H9 (cell line): ENCODE results near the gene BCAS3. TPM values are rescaled to one million over a fixed set of nuclear protein-coding genes. Genes with fewer than 3 reads are reported as not detected.

ENCODE experiments used
- DNase-seq: peaks from one replicate; pipeline ENCODE4 v3.0.0-alpha.2; 2017
- H2AFZ ChIP-seq: one replicate; pipeline ENCODE4 v1.6.1; 2013; ENCODE audit warnings: mild to moderate bottlenecking, low read length, control low read depth, moderate library complexity
- H2AK5ac ChIP-seq: 2 replicates; pipeline ENCODE4 v1.6.1; 2013; ENCODE audit warnings: low read length, control low read depth, mixed read lengths; ENCODE audit not compliant: insufficient read length
- H2BK120ac ChIP-seq: one replicate; pipeline ENCODE4 v1.6.1; 2013; ENCODE audit warnings: low read depth, mild to moderate bottlenecking, low read length, control low read depth, inconsistent platforms; ENCODE audit not compliant: poor library complexity, severe bottlenecking
- H2BK12ac ChIP-seq: 2 replicates; pipeline ENCODE4 v1.6.1; 2013; ENCODE audit warnings: low read length, control low read depth, mixed read lengths, low read depth; ENCODE audit not compliant: insufficient read length
- H2BK15ac ChIP-seq: 2 replicates; pipeline ENCODE4 v1.6.1; 2013; ENCODE audit warnings: low read depth, low read length, control low read depth
- H2BK20ac ChIP-seq: one replicate; pipeline ENCODE4 v1.6.1; 2013; ENCODE audit warnings: low read depth, mild to moderate bottlenecking, low read length, control low read depth, inconsistent platforms; ENCODE audit not compliant: poor library complexity, severe bottlenecking
- H2BK5ac ChIP-seq: 2 replicates; pipeline ENCODE4 v1.6.1; 2013; ENCODE audit warnings: low read length, control low read depth, mixed read lengths; ENCODE audit not compliant: insufficient read length
- H3K14ac ChIP-seq: 2 replicates; pipeline ENCODE4 v1.6.1; 2013; ENCODE audit warnings: low read length, control low read depth; ENCODE audit not compliant: insufficient read depth
- H3K18ac ChIP-seq: 2 replicates; pipeline ENCODE4 v1.6.1; 2013; ENCODE audit warnings: low read depth, mild to moderate bottlenecking, mixed read lengths, low read length, control low read depth; ENCODE audit not compliant: insufficient read length
- H3K23ac ChIP-seq: 2 replicates; pipeline ENCODE4 v1.6.1; 2013; ENCODE audit warnings: low read length, control low read depth, mixed read lengths, low read depth; ENCODE audit not compliant: insufficient read length
- H3K23me2 ChIP-seq: 2 replicates; pipeline ENCODE4 v1.6.1; 2013; ENCODE audit warnings: low read depth, mild to moderate bottlenecking, mixed read lengths, low read length, control low read depth; ENCODE audit not compliant: insufficient read length, poor library complexity, severe bottlenecking
- H3K27ac ChIP-seq: 2 replicates; pipeline ENCODE4 v1.5.1; 2013; ENCODE audit warnings: low read length, control low read depth, mixed read lengths, low read depth; ENCODE audit not compliant: insufficient read length
- H3K27me3 ChIP-seq: 2 replicates; pipeline ENCODE4 v1.6.1; 2013; ENCODE audit warnings: low read length, control low read depth, inconsistent platforms; ENCODE audit not compliant: insufficient read depth
- H3K4ac ChIP-seq: 2 replicates; pipeline ENCODE4 v1.6.1; 2013; ENCODE audit warnings: low read depth, mild to moderate bottlenecking, control low read depth, inconsistent platforms, low read length, moderate library complexity
- H3K4me1 ChIP-seq: 2 replicates; pipeline ENCODE4 v1.6.1; 2013; ENCODE audit warnings: low read length, control low read depth, inconsistent platforms; ENCODE audit not compliant: insufficient read depth
- H3K4me2 ChIP-seq: 2 replicates; pipeline ENCODE4 v1.6.1; 2013; ENCODE audit warnings: low read length, control low read depth, mixed read lengths; ENCODE audit not compliant: insufficient read length, insufficient read depth
- H3K56ac ChIP-seq: 2 replicates; pipeline ENCODE4 v1.6.1; 2013; ENCODE audit warnings: low read depth, mild to moderate bottlenecking, mixed read lengths, low read length, control low read depth; ENCODE audit not compliant: insufficient read length
- H3K79me1 ChIP-seq: 2 replicates; pipeline ENCODE4 v1.6.1; 2013; ENCODE audit warnings: low read depth, mild to moderate bottlenecking, moderate library complexity, low read length, control low read depth, inconsistent platforms; ENCODE audit not compliant: insufficient read depth, poor library complexity, severe bottlenecking
- H3K79me2 ChIP-seq: 2 replicates; pipeline ENCODE4 v1.6.1; 2013; ENCODE audit warnings: low read length, control low read depth, inconsistent platforms; ENCODE audit not compliant: insufficient read depth
- H3K9ac ChIP-seq: 2 replicates; pipeline ENCODE4 v1.6.1; 2013; ENCODE audit warnings: low read length, control low read depth, mixed read lengths; ENCODE audit not compliant: insufficient read length; ENCODE audit errors: extremely low read depth
- H3K9me3 ChIP-seq: one replicate; pipeline ENCODE4 v1.6.1; 2013; ENCODE audit warnings: low read depth, low read length, inconsistent platforms; ENCODE audit not compliant: control insufficient read depth
- H3T11ph ChIP-seq: one replicate; pipeline ENCODE4 v1.6.1; 2013; ENCODE audit warnings: mild to moderate bottlenecking, low read length, control low read depth, inconsistent platforms
- H4K20me1 ChIP-seq: one replicate; pipeline ENCODE4 v1.6.1; 2013; ENCODE audit not compliant: control insufficient read depth, insufficient read length, insufficient read depth
- H4K5ac ChIP-seq: 2 replicates; pipeline ENCODE4 v1.6.1; 2013; ENCODE audit warnings: low read depth, mild to moderate bottlenecking, mixed read lengths, low read length, control low read depth; ENCODE audit not compliant: insufficient read length
- H4K8ac ChIP-seq: replicated peaks from 2 replicates; pipeline ENCODE4 v1.6.1; 2013; ENCODE audit warnings: low read length, control low read depth, mixed read lengths, low read depth; ENCODE audit not compliant: insufficient read length
- H4K91ac ChIP-seq: 2 replicates; pipeline ENCODE4 v1.6.1; 2013; ENCODE audit warnings: low read depth, mild to moderate bottlenecking, moderate library complexity, mixed read lengths, low read length, control low read depth; ENCODE audit not compliant: insufficient read length
- H3K27ac Mint-ChIP-seq, 3 experiments: 2 replicates in 2 of 3; 3 replicates in 1 of 3; pipeline ENCODE4 v1.8.0; 2020 to 2021; ENCODE audit warnings: mixed read lengths in 3 of 3, mild to moderate bottlenecking in 1 of 3, moderate library complexity in 1 of 3
- H3K27me3 Mint-ChIP-seq: 2 replicates; pipeline ENCODE4 v1.8.0; 2021; ENCODE audit warnings: low read depth, mild to moderate bottlenecking, moderate library complexity, mixed read lengths
- H3K36me3 Mint-ChIP-seq, 3 experiments: 2 replicates in 2 of 3; 3 replicates in 1 of 3; pipeline ENCODE4 v1.8.0; 2020 to 2021; ENCODE audit warnings: low read depth in 3 of 3, mixed read lengths in 3 of 3; ENCODE audit not compliant: insufficient read depth in 1 of 3
- H3K4me1 Mint-ChIP-seq, 2 experiments: 2 replicates each; pipeline ENCODE4 v1.8.0; 2020; ENCODE audit warnings: mixed read lengths in 2 of 2
- H3K4me3 Mint-ChIP-seq, 2 experiments: 2 replicates in 1 of 2; 3 replicates in 1 of 2; pipeline ENCODE4 v1.8.0; 2020 to 2021; ENCODE audit warnings: mild to moderate bottlenecking in 2 of 2, mixed read lengths in 2 of 2, moderate library complexity in 1 of 2
- H3K9me3 Mint-ChIP-seq, 2 experiments: 2 replicates in 1 of 2; 3 replicates in 1 of 2; pipeline ENCODE4 v1.8.0; 2020; ENCODE audit warnings: mild to moderate bottlenecking in 2 of 2, mixed read lengths in 2 of 2, moderate library complexity in 1 of 2
- total RNA-seq: library from RNA; stranded (reverse); gene quantifications from 2 replicates; pipeline ENCODE4 v1.2.1, GENCODE V29; 2021
- TF ChIP-seq, protein P1 (sequence below): fragments of 200-600 bp; sonication (generic); conservative IDR thresholded peaks from 3 replicates; pipeline ENCODE4 v1.8.0; 2021; ENCODE audit warnings: antibody characterized with exemption, mild to moderate bottlenecking

Gene BCAS3
- total RNA-seq, 1 experiment from 2014 or later: 22.4 TPM

DNA sequence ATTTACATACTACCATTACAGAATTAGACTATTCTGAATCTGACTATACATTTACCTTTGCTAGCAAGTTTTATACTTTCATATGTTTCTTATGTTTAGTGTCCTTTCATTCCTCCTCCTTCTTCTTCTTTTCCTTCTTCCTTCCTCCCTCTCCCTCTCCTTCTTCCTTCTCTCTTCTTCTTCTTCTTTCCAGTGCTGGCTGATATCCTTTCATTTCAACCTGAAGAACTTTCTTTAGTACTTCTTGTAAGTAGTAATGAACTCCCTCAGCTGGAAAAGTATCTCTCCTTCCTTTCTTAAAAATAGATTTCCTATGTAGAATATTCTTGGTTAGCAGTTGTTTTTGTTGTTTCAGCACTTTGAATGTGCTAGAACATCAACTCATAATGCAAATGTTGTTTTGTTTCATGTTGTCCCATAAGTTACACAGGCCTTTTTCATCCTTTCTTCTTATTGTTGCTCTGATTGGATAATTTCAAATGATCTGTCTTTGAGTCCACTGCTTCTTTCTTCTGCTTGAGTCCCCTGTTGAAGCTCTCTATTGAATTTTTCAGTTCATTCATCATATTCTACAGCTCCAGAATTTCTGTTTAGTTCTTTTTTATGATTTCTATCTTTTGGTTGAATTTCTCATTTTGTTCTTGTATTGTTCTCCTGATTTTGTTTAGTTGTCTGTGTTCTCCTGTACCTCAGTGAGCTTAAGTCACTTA lies 759.5 kb downstream of the BCAS3 start:
- no peak overlapping the region for H3K9ac ChIP-seq
- no peaks in the 10 kb centered on the region for H3K27me3 ChIP-seq
- H3K79me2 ChIP-seq: no peaks in the 10 kb centered on the region
- H3K27me3 Mint-ChIP-seq: peaks cover 45% of the 10 kb centered on the region
- H3K27ac ChIP-seq: no peak overlapping the region
- no peak overlapping the region for H3K4me2 ChIP-seq
- no peaks in the 10 kb centered on the region for H3K79me1 ChIP-seq
- no peak overlapping the region for H3K56ac ChIP-seq
- peaks cover 5 to 8% of the 10 kb centered on the region in 2 experiments; a peak in 4 of 5 replicates for H3K9me3 Mint-ChIP-seq
- no peak overlapping the region for H2AFZ ChIP-seq
- H3K18ac ChIP-seq: no peak overlapping the region
- H2BK15ac ChIP-seq: no peak overlapping the region
- H3T11ph ChIP-seq: no peak overlapping the region
- no peak overlapping the region for H4K5ac ChIP-seq
- no peak overlapping the region for H4K8ac ChIP-seq
- no peak overlapping the region for H2BK120ac ChIP-seq
- H4K20me1 ChIP-seq: no peaks in the 10 kb centered on the region
- H3K36me3 Mint-ChIP-seq: no peaks in the 10 kb centered on the region; a peak in 1 of 7 replicates
- no peak overlapping the region for H2BK12ac ChIP-seq
- no peak for DNase-seq
- no peak overlapping the region for H2BK20ac ChIP-seq
- H3K14ac ChIP-seq: no peak overlapping the region
- H3K4ac ChIP-seq: no peak overlapping the region
- no peaks in the 10 kb centered on the region for H3K4me1 ChIP-seq
- TF ChIP-seq, protein P1, sequence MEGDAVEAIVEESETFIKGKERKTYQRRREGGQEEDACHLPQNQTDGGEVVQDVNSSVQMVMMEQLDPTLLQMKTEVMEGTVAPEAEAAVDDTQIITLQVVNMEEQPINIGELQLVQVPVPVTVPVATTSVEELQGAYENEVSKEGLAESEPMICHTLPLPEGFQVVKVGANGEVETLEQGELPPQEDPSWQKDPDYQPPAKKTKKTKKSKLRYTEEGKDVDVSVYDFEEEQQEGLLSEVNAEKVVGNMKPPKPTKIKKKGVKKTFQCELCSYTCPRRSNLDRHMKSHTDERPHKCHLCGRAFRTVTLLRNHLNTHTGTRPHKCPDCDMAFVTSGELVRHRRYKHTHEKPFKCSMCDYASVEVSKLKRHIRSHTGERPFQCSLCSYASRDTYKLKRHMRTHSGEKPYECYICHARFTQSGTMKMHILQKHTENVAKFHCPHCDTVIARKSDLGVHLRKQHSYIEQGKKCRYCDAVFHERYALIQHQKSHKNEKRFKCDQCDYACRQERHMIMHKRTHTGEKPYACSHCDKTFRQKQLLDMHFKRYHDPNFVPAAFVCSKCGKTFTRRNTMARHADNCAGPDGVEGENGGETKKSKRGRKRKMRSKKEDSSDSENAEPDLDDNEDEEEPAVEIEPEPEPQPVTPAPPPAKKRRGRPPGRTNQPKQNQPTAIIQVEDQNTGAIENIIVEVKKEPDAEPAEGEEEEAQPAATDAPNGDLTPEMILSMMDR: no peak
- H2AK5ac ChIP-seq: no peak overlapping the region
- no peaks in the 10 kb centered on the region for H3K23me2 ChIP-seq
- H3K4me1 Mint-ChIP-seq: peaks cover 2 to 3% of the 10 kb centered on the region in 2 experiments
- H3K27ac Mint-ChIP-seq: no peak overlapping the region
- no peak overlapping the region for H3K4me3 Mint-ChIP-seq
- no peak overlapping the region for H4K91ac ChIP-seq
- no peaks in the 10 kb centered on the region for H3K9me3 ChIP-seq
- no peak overlapping the region for H2BK5ac ChIP-seq
- no peak overlapping the region for H3K23ac ChIP-seq
